Kidney epithelial cell (primary cell): ENCODE results near the gene TMEM134. TPM values are rescaled to one million over a fixed set of nuclear protein-coding genes. Genes with fewer than 3 reads are reported as not detected.

Experiments used
- DNase-seq: peaks from one replicate; pipeline ENCODE4 v3.0.0-alpha.2; 2010; ENCODE audit warnings: low read depth
- H3K27me3 ChIP-seq: 2 replicates; pipeline ENCODE4 v1.6.0; 2011; ENCODE audit warnings: low read length; ENCODE audit not compliant: control insufficient read depth, insufficient read depth
- H3K36me3 ChIP-seq: 2 replicates; pipeline ENCODE4 v1.5.1; 2011; ENCODE audit warnings: low read length; ENCODE audit not compliant: control insufficient read depth, insufficient read depth
- H3K4me3 ChIP-seq: 2 replicates; pipeline ENCODE4 v1.5.1; 2011; ENCODE audit warnings: low read depth, mild to moderate bottlenecking, control low read depth, low read length
- CTCF ChIP-seq: IDR thresholded peaks from 2 replicates; pipeline ENCODE4 v1.5.1; 2011; ENCODE audit warnings: mild to moderate bottlenecking, moderate library complexity, low read length, control low read depth, inconsistent platforms; ENCODE audit not compliant: insufficient read depth, poor library complexity, severe bottlenecking
- total RNA-seq: library from RNA; depleted of rRNA; stranded (reverse); fragments of >200 nt; gene quantifications from 2 replicates; pipeline ENCODE4 v1.2.3, GENCODE V29; 2015

TMEM134 gene
- total RNA-seq, 1 donor from 2014 or later: 102 TPM

- peaks cover 4% of the 10 kb centered on the region for H3K36me3 ChIP-seq
- TF ChIP-seq CTCF: no peak
- no peak for DNase-seq
- H3K27me3 ChIP-seq: no peaks in the 10 kb centered on the region
- H3K4me3 ChIP-seq: no peak overlapping the region
These were observed 33.9 kb downstream of the TMEM134 start for GRCh38 chr11:67435031-67435726.

- TF ChIP-seq CTCF: no peak
- H3K4me3 ChIP-seq: no peak overlapping the region
- H3K36me3 ChIP-seq: peaks cover 4% of the 10 kb centered on the region
- no peak for DNase-seq
- no peaks in the 10 kb centered on the region for H3K27me3 ChIP-seq
These were observed 34.6 kb downstream of the TMEM134 start for GRCh38 chr11:67434395-67434881.

- H3K27me3 ChIP-seq: no peaks in the 10 kb centered on the region
- no peak for TF ChIP-seq CTCF
- no peak overlapping the region for H3K4me3 ChIP-seq
- no peak for DNase-seq
- peaks cover 2% of the 10 kb centered on the region for H3K36me3 ChIP-seq
These were observed 35.3 kb downstream of the TMEM134 start for GRCh38 chr11:67433536-67434394.

- Histone ChIP-seq H3K4me3 (no peak overlapping the region), H3K36me3 (peaks cover 2% of the 10 kb centered on the region), H3K27me3 (no peaks in the 10 kb centered on the region)
- TF ChIP-seq CTCF: no peak
- no peak for DNase-seq
These were observed 36.2 kb downstream of the TMEM134 start for GRCh38 chr11:67432655-67433349.

- no peaks in the 10 kb centered on the region for H3K27me3 ChIP-seq
- H3K4me3 ChIP-seq: no peak overlapping the region
- no peaks in the 10 kb centered on the region for H3K36me3 ChIP-seq
- TF ChIP-seq CTCF: no peak
- no peak for DNase-seq
These were observed 37.5 kb downstream of the TMEM134 start for GRCh38 chr11:67431346-67432249.
